HepG2 (cell line): Measurements from ENCODE around the gene MNT. TPM values are rescaled to one million over a fixed set of nuclear protein-coding genes. Genes with fewer than 3 reads are reported as not detected.
A peak's percentile ranks its signal among the peaks of the same experiment; 100 is the strongest.

Experiments
- CREB1 ChIP-seq, 2 experiments: fragments of 450-650 bp in 1 of 2; IDR thresholded peaks; 2 replicates each; pipeline ENCODE4 v1.6.1; 2016 to 2017; ENCODE audit warnings: control low read depth in 1 of 2, mild to moderate bottlenecking in 1 of 2, missing compliant biosample characterization in 1 of 2, missing genetic modification characterization in 1 of 2
- CREM ChIP-seq, 2 experiments: sonication (generic) in 1 of 2; formaldehyde crosslinking in 1 of 2; IDR thresholded peaks; 2 replicates each; pipeline versions ENCODE4 v1.4.0 to v1.6.1; 2016 to 2020; ENCODE audit warnings: antibody characterized with exemption in 1 of 2, mild to moderate bottlenecking in 1 of 2, missing genetic modification reagents in 1 of 2
- CSRNP2 ChIP-seq: sonication (generic); formaldehyde crosslinking; conservative IDR thresholded peaks from 2 replicates; pipeline ENCODE4 v1.8.0; 2022; ENCODE audit warnings: low read depth, missing genetic modification reagents
- DR1 ChIP-seq: sonication (generic); formaldehyde crosslinking; IDR thresholded peaks from 2 replicates; pipeline ENCODE4 v1.8.0; 2021; ENCODE audit warnings: mild to moderate bottlenecking, missing genetic modification reagents, inconsistent platforms
- DRAP1 ChIP-seq: IDR thresholded peaks from 2 replicates; pipeline ENCODE4 v1.6.1; 2016; ENCODE audit warnings: missing genetic modification reagents, missing compliant biosample characterization
- ETV6 ChIP-seq: sonication (generic); formaldehyde crosslinking; conservative IDR thresholded peaks from 2 replicates; pipeline ENCODE4 v1.4.0; 2020; ENCODE audit warnings: missing genetic modification reagents
- HOXA9 ChIP-seq: sonication (generic); formaldehyde crosslinking; IDR thresholded peaks from 2 replicates; pipeline ENCODE4 v1.8.1; 2022; ENCODE audit warnings: missing genetic modification reagents, mild to moderate bottlenecking, moderate library complexity, borderline replicate concordance
- IRF9 ChIP-seq: sonication (generic); formaldehyde crosslinking; IDR thresholded peaks from 2 replicates; pipeline ENCODE4 v1.8.0; 2022; ENCODE audit warnings: missing genetic modification reagents, mild to moderate bottlenecking, borderline replicate concordance
- MED1 ChIP-seq: sonication (generic); formaldehyde crosslinking; IDR thresholded peaks from 2 replicates; pipeline ENCODE4 v1.4.0; 2020; ENCODE audit warnings: missing genetic modification reagents
- MEF2D ChIP-seq: sonication (generic); formaldehyde crosslinking; IDR thresholded peaks from 2 replicates; pipeline ENCODE4 v1.5.1; 2020; ENCODE audit warnings: mild to moderate bottlenecking, missing genetic modification reagents
- MXD4 ChIP-seq: IDR thresholded peaks from 2 replicates; pipeline ENCODE4 v1.6.1; 2016; ENCODE audit warnings: mild to moderate bottlenecking, missing biosample characterization, missing genetic modification reagents
- NCOA5 ChIP-seq: sonication (generic); formaldehyde crosslinking; IDR thresholded peaks from 2 replicates; pipeline ENCODE4 v1.4.0; 2020; ENCODE audit warnings: missing genetic modification reagents
- NCOR1 ChIP-seq: fragments of 200-600 bp; sonication (generic); IDR thresholded peaks from 2 replicates; pipeline ENCODE4 v1.7.0; 2017; ENCODE audit warnings: antibody characterized with exemption, low read length, borderline replicate concordance
- ONECUT2 ChIP-seq: sonication (generic); formaldehyde crosslinking; IDR thresholded peaks from 2 replicates; pipeline ENCODE4 v1.4.0; 2020; ENCODE audit warnings: missing genetic modification reagents
- SATB2 ChIP-seq: sonication (generic); formaldehyde crosslinking; IDR thresholded peaks from 2 replicates; pipeline ENCODE4 v1.5.0; 2020; ENCODE audit warnings: missing genetic modification reagents
- SPEN ChIP-seq: sonication (generic); formaldehyde crosslinking; IDR thresholded peaks from 2 replicates; pipeline ENCODE4 v1.5.1; 2020; ENCODE audit warnings: low read depth, mild to moderate bottlenecking, missing genetic modification reagents
- ZFYVE20 ChIP-seq: sonication (generic); formaldehyde crosslinking; IDR thresholded peaks from 2 replicates; pipeline ENCODE4 v1.8.0; 2023; ENCODE audit warnings: low read depth, mild to moderate bottlenecking, moderate library complexity, missing genetic modification reagents, borderline replicate concordance
- ZMYM3 ChIP-seq: sonication (generic); formaldehyde crosslinking; IDR thresholded peaks from 2 replicates; pipeline ENCODE4 v1.5.1; 2020; ENCODE audit warnings: mild to moderate bottlenecking, missing genetic modification reagents
- ZMYM4 ChIP-seq: sonication (generic); formaldehyde crosslinking; IDR thresholded peaks from 2 replicates; pipeline ENCODE4 v1.8.1; 2023; ENCODE audit warnings: mild to moderate bottlenecking, missing genetic modification reagents
- ZNF207 ChIP-seq: fragments of 450-650 bp; IDR thresholded peaks from 2 replicates; pipeline ENCODE4 v1.6.1; 2016; ENCODE audit warnings: antibody characterized with exemption, borderline replicate concordance
- ZNF264 ChIP-seq: sonication (generic); formaldehyde crosslinking; IDR thresholded peaks from 2 replicates; pipeline ENCODE4 v1.4.0; 2020; ENCODE audit warnings: missing genetic modification reagents
- ZNF335 ChIP-seq: sonication (generic); formaldehyde crosslinking; IDR thresholded peaks from 2 replicates; pipeline ENCODE4 v1.4.0; 2020; ENCODE audit warnings: missing genetic modification reagents
- ZNF383 ChIP-seq: sonication (generic); formaldehyde crosslinking; IDR thresholded peaks from 2 replicates; pipeline ENCODE4 v1.4.0; 2020; ENCODE audit warnings: missing genetic modification reagents, mild to moderate bottlenecking, borderline replicate concordance
- ZNF414 ChIP-seq: sonication (generic); formaldehyde crosslinking; IDR thresholded peaks from 2 replicates; pipeline ENCODE4 v1.5.0; 2020; ENCODE audit warnings: missing genetic modification reagents
- ZNF558 ChIP-seq: sonication (generic); formaldehyde crosslinking; IDR thresholded peaks from 2 replicates; pipeline ENCODE4 v1.9.0; 2022; ENCODE audit warnings: mild to moderate bottlenecking, missing genetic modification reagents, borderline replicate concordance
- polyA plus RNA-seq, 8 experiments: library from polyadenylated mRNA; depleted of rRNA in 3 of 8; stranded (reverse) in 7 of 8; unstranded in 1 of 8; fragments of >200 nt; fragmentation: Illumina TruSeq in 4 of 8; extraction: Trizol in 4 of 8; gene quantifications; 2 replicates each; pipeline versions ENCODE4 v1.2.1 to v1.2.3, GENCODE V29; 2011 to 2016; ENCODE audit warnings: low read depth in 4 of 8, missing spikeins in 1 of 8, mixed read lengths in 1 of 8; ENCODE audit not compliant: insufficient read depth in 1 of 8
- total RNA-seq, 5 experiments: library from RNA; depleted of rRNA; stranded (reverse); fragments of >200 nt; fragmentation: Illumina TruSeq; extraction: Trizol; gene quantifications; 2 replicates each; pipeline ENCODE4 v1.2.3, GENCODE V29; 2016; ENCODE audit warnings: low read depth in 1 of 5

The MNT gene
- total and polyA plus RNA-seq, 2 of the 13 experiments (the other 11 are each of a cell fraction or from before 2014, with no cell fraction given), result 2.1 to 3.5 TPM

- TF ChIP-seq NCOA5 (no peak), ETV6 (CRISPR knock-in tag) (no peak), CREB1 (IDR thresholded peaks at IDR 0.05) (peak; percentile 27; the same call in 1 of the 2 replicates), CREB1 (CRISPR knock-in tag; IDR thresholded peaks at IDR 0.05) (no peak), CSRNP2 (CRISPR knock-in tag) (no peak), ONECUT2 (no peak), ZMYM4 (CRISPR knock-in tag) (0 out of 2 replicates have a peak, but pooled peaks have one; percentile 6), ZNF383 (no peak), CREM (IDR thresholded peaks at IDR 0.05) (no peak), CREM (CRISPR knock-in tag; IDR thresholded peaks at IDR 0.05) (no peak), ZNF264 (no peak), DR1 (CRISPR knock-in tag) (no peak), ZNF207 (no peak), SATB2 (no peak), ZFYVE20 (CRISPR knock-in tag) (no peak), HOXA9 (CRISPR knock-in tag) (no peak), ZNF335 (CRISPR knock-in tag) (no peak), NCOR1 (peak; percentile 32; the same call in 1 of the 2 replicates), MXD4 (CRISPR knock-in tag) (no peak), ZNF414 (CRISPR knock-in tag) (no peak), ZNF558 (CRISPR knock-in tag) (no peak), ZMYM3 (no peak), DRAP1 (0 out of 2 replicates have a peak, but pooled peaks have one; percentile 12), SPEN (CRISPR knock-in tag) (no peak), IRF9 (CRISPR knock-in tag) (no peak), MEF2D (no peak), MED1 (CRISPR knock-in tag) (peak; percentile 26)
Measured at GRCh38 chr17:2400877-2401425, at the start of gene MNT (continued).
